GM19035 (cell line): ENCODE results near the gene DLD.
"Not testable (repeated sequence)": the region's sequence is repeated elsewhere in the genome, so short reads cannot be mapped to it uniquely, and the experiment has no call there.

Experiments used
- ATAC-seq: cut with Tn5 transposase; IDR thresholded peaks from one replicate; pipeline ENCODE4 v1.9.1; 2021; ENCODE audit not compliant: unreplicated experiment

Gene DLD

GRCh38 chr7:107874111-107874510 is 16.9 kb upstream of the DLD start:
- no peak for ATAC-seq

DNA sequence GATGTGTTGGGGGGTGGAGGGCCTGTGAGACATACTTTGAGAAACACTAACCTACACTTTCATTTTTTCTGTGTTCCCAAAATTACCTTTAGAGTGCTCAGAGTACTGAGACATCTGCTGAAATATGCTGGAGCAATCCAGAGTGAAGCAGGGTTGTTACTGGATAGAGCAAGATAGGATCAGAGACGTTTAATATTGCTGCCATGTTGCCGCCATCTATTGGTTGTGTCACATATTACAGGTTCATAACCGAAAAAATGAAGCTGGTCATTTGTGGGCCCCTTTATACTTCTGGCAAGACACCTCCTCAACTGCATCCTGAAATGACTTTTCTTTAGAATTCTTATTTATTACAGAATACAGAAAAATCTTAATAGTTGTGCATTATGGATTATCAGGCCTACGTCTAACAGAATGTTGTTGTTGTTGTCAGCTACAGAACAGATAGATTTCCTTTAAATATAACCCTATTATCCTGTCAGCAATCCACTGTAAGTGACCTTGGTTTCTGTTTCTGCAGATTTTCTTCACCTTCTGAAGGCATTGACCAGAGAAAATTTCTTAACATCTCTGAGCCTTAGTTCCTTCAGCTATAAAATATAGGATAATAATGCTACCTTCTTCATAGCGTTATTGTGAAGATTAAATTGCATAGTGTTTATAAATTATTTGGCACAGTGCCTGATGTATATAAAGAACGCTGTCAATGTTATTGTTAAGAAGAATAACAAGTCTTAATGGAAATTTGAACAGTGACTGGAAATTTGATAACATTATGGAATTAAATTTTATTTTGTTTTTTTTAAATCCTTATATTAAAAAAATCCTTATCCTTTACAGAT is 16.2 kb upstream of the DLD start:
- ATAC-seq: peak; percentile 71

- ATAC-seq: no peak
These were observed 14.1 kb upstream of the DLD start for GRCh38 chr7:107876916-107877315.

DNA sequence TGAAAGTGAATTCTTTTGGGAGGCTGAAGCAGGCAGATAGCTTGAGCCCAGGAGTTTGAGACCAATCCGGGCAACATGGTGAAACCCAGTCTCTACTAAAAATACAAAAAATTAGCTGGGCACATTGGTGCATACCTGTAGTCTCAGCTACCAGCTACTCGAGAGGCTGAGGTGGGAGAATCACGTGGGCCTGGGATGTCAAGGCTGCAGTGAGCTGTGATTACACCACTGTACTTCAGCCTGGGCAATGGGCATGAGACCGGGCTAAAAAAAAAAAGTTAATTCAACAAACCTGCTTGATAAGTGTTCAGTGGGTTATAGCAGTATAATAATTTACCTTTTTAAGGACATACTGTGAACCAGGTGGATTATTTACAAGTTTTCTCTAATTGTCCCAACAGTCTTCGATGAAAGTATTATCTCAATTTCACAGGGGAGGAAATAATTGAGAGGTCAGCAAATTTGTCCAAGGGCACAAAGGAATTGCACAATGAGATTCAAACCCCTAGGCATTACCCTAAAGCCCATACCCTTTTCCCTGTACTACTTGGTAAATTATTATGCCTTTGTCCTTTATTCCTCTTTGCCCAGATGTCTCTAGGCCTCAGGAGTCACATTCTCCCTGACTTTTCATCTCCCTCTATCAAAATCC is 13.1 kb upstream of the DLD start:
- no peak for ATAC-seq

DNA sequence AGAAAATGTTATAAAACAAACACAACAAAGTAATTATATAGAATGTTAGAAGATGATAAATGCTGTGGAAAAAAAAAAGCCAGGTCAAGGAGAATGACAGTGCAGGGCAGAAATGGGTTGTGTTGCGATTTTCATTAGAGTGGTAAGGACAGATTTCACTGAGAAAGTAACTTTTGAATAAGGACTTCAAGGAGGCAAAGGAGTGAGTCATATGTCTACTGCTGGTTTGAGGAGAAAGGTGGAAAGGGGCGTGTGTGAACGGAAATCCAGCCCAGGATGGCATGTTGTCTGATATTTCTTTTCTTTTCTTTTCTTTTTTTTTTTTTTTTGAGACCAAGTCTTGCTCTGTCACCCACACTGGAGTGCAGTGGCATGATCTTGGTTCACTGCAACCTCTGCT is 12.3 kb upstream of the DLD start:
- no peak for ATAC-seq

GRCh38 chr7:107879400-107880035 is 11.5 kb upstream of the DLD start:
- peak; percentile 77 for ATAC-seq

DNA sequence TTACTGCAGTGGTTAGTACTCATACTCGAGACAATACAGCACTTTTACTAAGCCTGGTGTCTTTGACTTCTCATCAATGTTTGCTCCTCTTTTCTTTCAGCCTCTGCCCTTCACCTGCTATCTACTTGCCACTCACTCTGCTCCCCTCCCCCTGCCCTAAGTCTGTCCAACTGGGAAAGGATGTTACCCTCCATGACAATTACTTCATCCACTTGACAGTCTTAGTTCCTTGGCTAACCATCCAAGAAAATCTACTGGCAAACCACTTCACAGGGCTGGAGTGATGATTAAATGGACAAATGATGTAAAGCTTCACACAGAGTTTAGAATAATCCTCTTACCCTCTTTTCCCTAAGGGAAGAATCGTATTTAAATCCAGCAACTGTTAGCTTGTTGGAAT is 8.2 kb upstream of the DLD start:
- no peak for ATAC-seq

DNA sequence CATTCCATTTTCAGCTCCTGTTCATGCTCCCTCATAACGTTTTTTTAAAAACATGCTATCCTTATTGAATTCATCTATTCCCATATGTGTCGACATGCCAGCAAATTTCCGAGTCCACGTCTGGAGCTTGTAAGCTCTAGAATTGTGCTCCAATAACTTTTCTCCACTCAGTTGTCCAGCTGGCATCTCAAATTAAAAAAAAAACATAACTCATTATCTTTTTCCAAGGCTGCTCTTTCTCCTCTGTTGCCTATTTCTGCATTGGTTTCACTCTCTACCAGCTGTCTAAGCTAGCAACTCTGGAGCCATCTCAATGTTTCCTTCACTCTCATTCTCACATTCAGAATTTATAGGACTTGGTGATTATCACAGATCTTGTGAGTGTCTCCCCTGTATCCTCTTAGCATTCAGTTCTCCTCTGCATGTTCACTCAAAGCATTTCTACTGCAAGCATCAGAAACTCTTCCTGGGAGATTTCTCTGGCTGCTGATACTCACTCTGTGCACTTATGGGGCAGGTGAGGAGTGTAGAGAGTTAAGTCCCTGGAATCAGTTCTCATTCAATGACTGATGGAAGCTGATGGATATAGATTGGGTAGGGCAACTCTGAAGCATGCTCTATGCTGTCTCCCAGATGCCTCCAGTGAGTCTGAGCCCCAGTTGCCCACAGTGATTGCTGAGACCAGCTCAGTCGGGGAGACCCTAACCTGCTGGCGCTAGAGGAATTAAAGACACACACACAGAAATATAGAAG is 6.7 kb upstream of the DLD start:
- no peak for ATAC-seq

DNA sequence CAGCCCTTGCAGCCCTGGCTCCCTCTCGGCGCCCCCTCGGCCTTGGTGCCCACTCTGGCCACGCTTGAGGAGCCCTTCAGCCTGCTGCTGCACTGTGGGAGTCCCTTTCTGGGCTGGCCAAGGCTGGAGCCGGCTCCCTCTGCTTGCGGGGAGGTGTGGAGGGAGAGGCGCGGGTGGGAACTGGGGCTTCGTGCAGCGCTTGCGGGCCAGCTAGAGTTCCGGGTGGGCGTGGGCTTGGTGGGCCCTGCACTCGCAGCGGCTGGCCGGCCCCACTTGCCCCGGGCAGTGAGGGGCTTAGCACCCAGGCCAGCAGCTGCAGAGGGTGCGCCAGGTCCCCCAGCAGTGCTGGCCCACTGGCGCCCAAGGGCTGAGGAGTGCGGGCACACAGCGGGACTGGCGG is 3.2 kb upstream of the DLD start:
- ATAC-seq: not testable (repeated sequence)

DNA sequence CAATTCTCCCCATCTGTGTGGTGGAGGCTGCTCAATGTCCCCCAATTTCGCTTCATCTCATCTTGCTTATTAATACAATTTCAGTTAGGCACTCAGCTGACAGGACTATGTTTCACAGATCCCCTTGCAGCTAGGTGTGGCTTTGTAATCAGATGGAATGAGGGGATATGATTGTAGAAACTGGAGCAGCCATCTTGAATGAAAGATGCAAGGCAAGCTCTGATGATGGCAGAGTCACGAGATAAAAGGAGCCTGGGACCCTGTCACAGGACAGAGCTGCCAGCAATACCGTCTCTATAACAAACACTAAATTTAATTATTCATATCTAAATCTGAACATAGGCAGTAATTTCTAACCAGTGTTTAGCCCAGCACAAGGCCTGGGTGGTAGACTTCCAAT is 991 bp upstream of the DLD start:
- ATAC-seq: no peak

DNA sequence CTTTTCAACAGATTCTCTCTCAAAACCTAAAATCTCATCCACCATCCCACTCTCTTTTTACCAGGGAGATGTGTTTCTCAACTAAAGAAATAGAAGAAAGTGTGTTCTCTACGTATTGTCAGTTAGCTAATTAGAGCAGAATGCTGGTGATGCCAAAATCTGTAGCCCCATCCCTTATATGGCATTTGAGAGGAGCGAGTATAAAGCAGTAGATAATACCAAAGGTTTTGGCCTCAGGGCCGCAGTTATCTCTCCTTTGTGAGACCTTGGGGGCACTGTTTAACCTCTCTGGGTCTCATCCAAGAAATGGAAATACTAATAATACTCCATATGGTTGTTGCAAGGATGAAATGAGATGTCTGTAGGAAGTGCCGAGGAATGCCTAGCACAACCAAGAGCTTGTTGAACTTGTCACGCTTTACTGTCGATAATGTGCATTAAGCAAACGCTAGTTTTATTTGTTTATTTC is 456 bp upstream of the DLD start:
- peak; percentile 5 for ATAC-seq

DNA sequence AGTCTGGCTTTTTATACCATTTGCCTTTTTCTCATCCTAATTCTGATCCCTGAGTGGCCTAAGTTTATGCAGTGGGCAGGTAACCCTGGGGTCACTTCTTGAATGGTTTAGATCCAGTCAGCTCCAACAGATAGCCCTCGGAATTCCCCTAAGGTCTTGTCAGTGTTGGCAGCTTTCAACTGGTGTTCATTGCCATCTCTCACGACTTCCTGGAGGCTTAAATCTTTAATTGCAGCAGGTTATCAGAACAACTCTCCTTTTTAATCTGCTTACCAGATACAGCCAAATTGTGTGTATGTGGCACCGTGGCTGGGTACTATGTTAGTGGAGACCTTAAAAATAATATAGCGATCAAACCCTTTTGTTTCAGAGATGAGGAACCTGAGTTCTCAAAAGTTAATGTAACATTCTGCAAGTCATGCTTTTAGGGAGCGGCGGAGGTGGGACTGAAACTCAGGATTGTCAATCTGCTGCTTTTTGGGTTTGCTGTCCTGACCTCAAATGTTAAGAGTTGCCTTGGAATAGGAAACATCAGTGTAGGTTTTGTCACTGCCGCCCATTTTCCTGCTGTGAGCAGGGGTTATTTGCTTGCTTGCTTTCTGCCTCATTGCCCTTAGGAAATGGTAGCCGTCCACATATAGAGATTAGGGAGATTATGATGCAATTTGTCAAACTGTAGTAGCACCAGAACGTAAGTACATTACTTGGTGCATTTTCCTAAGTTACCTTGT is 818 bp downstream of the DLD start:
- ATAC-seq: peak; percentile 23

GRCh38 chr7:107892367-107892741 is 1.4 kb downstream of the DLD start:
- ATAC-seq: not testable (repeated sequence)

DNA sequence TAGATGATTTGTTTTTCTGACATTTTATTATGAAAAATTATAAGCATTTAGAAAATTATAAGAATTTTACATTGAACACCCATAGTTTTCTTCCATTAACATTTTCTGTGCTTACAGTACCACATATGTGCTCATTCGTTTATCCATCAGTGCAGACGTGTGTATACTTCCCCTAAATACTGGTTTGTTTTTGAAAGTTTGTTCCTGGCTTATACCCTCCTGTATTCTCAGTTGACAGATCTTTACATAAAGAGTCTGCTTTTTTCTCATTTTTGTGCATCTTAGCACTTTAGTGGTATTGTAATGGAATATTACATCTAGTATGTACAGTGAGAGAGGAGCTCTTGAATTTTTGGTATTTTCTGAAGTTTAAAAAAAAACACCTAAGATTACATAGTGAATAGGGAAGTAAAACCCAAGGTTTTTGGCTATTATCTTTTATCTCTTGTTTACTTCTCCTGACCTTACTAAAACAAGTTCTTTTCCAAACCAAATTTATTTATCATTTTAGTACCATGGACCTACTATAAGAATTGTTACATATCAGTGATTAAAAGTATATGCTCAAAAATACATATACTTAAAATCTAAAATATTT is 8.1 kb downstream of the DLD start:
- ATAC-seq: no peak

GRCh38 chr7:107900496-107901015 is 9.6 kb downstream of the DLD start:
- ATAC-seq: no peak

DNA sequence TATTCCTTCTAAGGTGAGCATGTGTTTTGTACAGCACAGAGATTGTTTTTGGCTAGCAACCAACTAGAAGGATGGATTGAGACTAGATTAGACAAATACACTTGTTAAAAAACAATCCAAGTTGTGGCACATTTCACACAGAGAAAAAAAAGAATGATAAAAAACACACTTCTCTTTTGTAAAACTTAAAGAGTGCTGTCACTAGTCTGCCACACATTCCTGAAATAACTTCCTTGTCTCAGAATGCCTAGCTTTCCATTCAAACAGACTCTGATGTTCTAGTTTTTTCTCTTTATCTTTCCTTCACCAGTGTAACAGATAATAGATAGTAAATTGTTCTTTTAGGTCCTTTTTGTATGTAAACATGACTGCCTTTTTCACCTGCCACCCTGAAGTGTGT is 11.4 kb downstream of the DLD start:
- ATAC-seq: no peak

GRCh38 chr7:107907790-107908189 is 16.8 kb downstream of the DLD start:
- ATAC-seq: no peak

- ATAC-seq: no peak
These were observed 18.5 kb downstream of the DLD start for GRCh38 chr7:107909445-107909844.

GRCh38 chr7:107911981-107912380 is 21.0 kb downstream of the DLD start:
- ATAC-seq: no peak

DNA sequence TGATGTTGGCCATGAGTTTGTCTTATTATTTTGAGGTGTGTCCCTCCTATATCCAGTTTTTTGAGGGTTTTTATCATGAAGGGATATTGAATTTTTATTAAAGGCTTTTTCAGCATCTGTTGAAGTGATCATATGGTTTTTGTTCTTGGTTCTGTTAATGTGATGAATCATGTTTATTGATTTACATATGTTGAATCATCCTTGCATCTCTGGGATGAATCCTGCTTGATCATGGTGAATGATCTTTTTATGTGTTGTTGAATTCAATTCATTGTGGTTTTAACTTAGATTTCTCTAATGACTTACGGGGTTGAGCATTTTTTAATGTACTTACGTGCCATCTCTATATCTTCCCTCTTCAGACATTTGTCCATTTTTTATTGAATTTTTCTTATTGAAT is 22.9 kb downstream of the DLD start:
- no peak for ATAC-seq
